H9 (cell line): ENCODE results near the gene PACC1. TPM values are rescaled to one million over a fixed set of nuclear protein-coding genes. Genes with fewer than 3 reads are reported as not detected.

Source experiments
- DNase-seq: peaks from one replicate; pipeline ENCODE4 v3.0.0-alpha.2; 2017
- H2AFZ ChIP-seq: one replicate; pipeline ENCODE4 v1.6.1; 2013; ENCODE audit warnings: mild to moderate bottlenecking, low read length, control low read depth, moderate library complexity
- H2AK5ac ChIP-seq: 2 replicates; pipeline ENCODE4 v1.6.1; 2013; ENCODE audit warnings: low read length, control low read depth, mixed read lengths; ENCODE audit not compliant: insufficient read length
- H2BK120ac ChIP-seq: one replicate; pipeline ENCODE4 v1.6.1; 2013; ENCODE audit warnings: low read depth, mild to moderate bottlenecking, low read length, control low read depth, inconsistent platforms; ENCODE audit not compliant: poor library complexity, severe bottlenecking
- H2BK12ac ChIP-seq: 2 replicates; pipeline ENCODE4 v1.6.1; 2013; ENCODE audit warnings: low read length, control low read depth, mixed read lengths, low read depth; ENCODE audit not compliant: insufficient read length
- H2BK15ac ChIP-seq: 2 replicates; pipeline ENCODE4 v1.6.1; 2013; ENCODE audit warnings: low read depth, low read length, control low read depth
- H2BK20ac ChIP-seq: one replicate; pipeline ENCODE4 v1.6.1; 2013; ENCODE audit warnings: low read depth, mild to moderate bottlenecking, low read length, control low read depth, inconsistent platforms; ENCODE audit not compliant: poor library complexity, severe bottlenecking
- H2BK5ac ChIP-seq: 2 replicates; pipeline ENCODE4 v1.6.1; 2013; ENCODE audit warnings: low read length, control low read depth, mixed read lengths; ENCODE audit not compliant: insufficient read length
- H3K14ac ChIP-seq: 2 replicates; pipeline ENCODE4 v1.6.1; 2013; ENCODE audit warnings: low read length, control low read depth; ENCODE audit not compliant: insufficient read depth
- H3K18ac ChIP-seq: 2 replicates; pipeline ENCODE4 v1.6.1; 2013; ENCODE audit warnings: low read depth, mild to moderate bottlenecking, mixed read lengths, low read length, control low read depth; ENCODE audit not compliant: insufficient read length
- H3K23ac ChIP-seq: 2 replicates; pipeline ENCODE4 v1.6.1; 2013; ENCODE audit warnings: low read length, control low read depth, mixed read lengths, low read depth; ENCODE audit not compliant: insufficient read length
- H3K23me2 ChIP-seq: 2 replicates; pipeline ENCODE4 v1.6.1; 2013; ENCODE audit warnings: low read depth, mild to moderate bottlenecking, mixed read lengths, low read length, control low read depth; ENCODE audit not compliant: insufficient read length, poor library complexity, severe bottlenecking
- H3K27ac ChIP-seq: 2 replicates; pipeline ENCODE4 v1.5.1; 2013; ENCODE audit warnings: low read length, control low read depth, mixed read lengths, low read depth; ENCODE audit not compliant: insufficient read length
- H3K27me3 ChIP-seq: 2 replicates; pipeline ENCODE4 v1.6.1; 2013; ENCODE audit warnings: low read length, control low read depth, inconsistent platforms; ENCODE audit not compliant: insufficient read depth
- H3K4ac ChIP-seq: 2 replicates; pipeline ENCODE4 v1.6.1; 2013; ENCODE audit warnings: low read depth, mild to moderate bottlenecking, control low read depth, inconsistent platforms, low read length, moderate library complexity
- H3K4me1 ChIP-seq: 2 replicates; pipeline ENCODE4 v1.6.1; 2013; ENCODE audit warnings: low read length, control low read depth, inconsistent platforms; ENCODE audit not compliant: insufficient read depth
- H3K4me2 ChIP-seq: 2 replicates; pipeline ENCODE4 v1.6.1; 2013; ENCODE audit warnings: low read length, control low read depth, mixed read lengths; ENCODE audit not compliant: insufficient read length, insufficient read depth
- H3K56ac ChIP-seq: 2 replicates; pipeline ENCODE4 v1.6.1; 2013; ENCODE audit warnings: low read depth, mild to moderate bottlenecking, mixed read lengths, low read length, control low read depth; ENCODE audit not compliant: insufficient read length
- H3K79me1 ChIP-seq: 2 replicates; pipeline ENCODE4 v1.6.1; 2013; ENCODE audit warnings: low read depth, mild to moderate bottlenecking, moderate library complexity, low read length, control low read depth, inconsistent platforms; ENCODE audit not compliant: insufficient read depth, poor library complexity, severe bottlenecking
- H3K79me2 ChIP-seq: 2 replicates; pipeline ENCODE4 v1.6.1; 2013; ENCODE audit warnings: low read length, control low read depth, inconsistent platforms; ENCODE audit not compliant: insufficient read depth
- H3K9ac ChIP-seq: 2 replicates; pipeline ENCODE4 v1.6.1; 2013; ENCODE audit warnings: low read length, control low read depth, mixed read lengths; ENCODE audit not compliant: insufficient read length; ENCODE audit errors: extremely low read depth
- H3K9me3 ChIP-seq: one replicate; pipeline ENCODE4 v1.6.1; 2013; ENCODE audit warnings: low read depth, low read length, inconsistent platforms; ENCODE audit not compliant: control insufficient read depth
- H3T11ph ChIP-seq: one replicate; pipeline ENCODE4 v1.6.1; 2013; ENCODE audit warnings: mild to moderate bottlenecking, low read length, control low read depth, inconsistent platforms
- H4K20me1 ChIP-seq: one replicate; pipeline ENCODE4 v1.6.1; 2013; ENCODE audit not compliant: control insufficient read depth, insufficient read length, insufficient read depth
- H4K5ac ChIP-seq: 2 replicates; pipeline ENCODE4 v1.6.1; 2013; ENCODE audit warnings: low read depth, mild to moderate bottlenecking, mixed read lengths, low read length, control low read depth; ENCODE audit not compliant: insufficient read length
- H4K8ac ChIP-seq: replicated peaks from 2 replicates; pipeline ENCODE4 v1.6.1; 2013; ENCODE audit warnings: low read length, control low read depth, mixed read lengths, low read depth; ENCODE audit not compliant: insufficient read length
- H4K91ac ChIP-seq: 2 replicates; pipeline ENCODE4 v1.6.1; 2013; ENCODE audit warnings: low read depth, mild to moderate bottlenecking, moderate library complexity, mixed read lengths, low read length, control low read depth; ENCODE audit not compliant: insufficient read length
- H3K27ac Mint-ChIP-seq, 3 experiments: 2 replicates in 2 of 3; 3 replicates in 1 of 3; pipeline ENCODE4 v1.8.0; 2020 to 2021; ENCODE audit warnings: mixed read lengths in 3 of 3, mild to moderate bottlenecking in 1 of 3, moderate library complexity in 1 of 3
- H3K27me3 Mint-ChIP-seq: 2 replicates; pipeline ENCODE4 v1.8.0; 2021; ENCODE audit warnings: low read depth, mild to moderate bottlenecking, moderate library complexity, mixed read lengths
- H3K36me3 Mint-ChIP-seq, 3 experiments: 2 replicates in 2 of 3; 3 replicates in 1 of 3; pipeline ENCODE4 v1.8.0; 2020 to 2021; ENCODE audit warnings: low read depth in 3 of 3, mixed read lengths in 3 of 3; ENCODE audit not compliant: insufficient read depth in 1 of 3
- H3K4me1 Mint-ChIP-seq, 2 experiments: 2 replicates each; pipeline ENCODE4 v1.8.0; 2020; ENCODE audit warnings: mixed read lengths in 2 of 2
- H3K4me3 Mint-ChIP-seq, 2 experiments: 2 replicates in 1 of 2; 3 replicates in 1 of 2; pipeline ENCODE4 v1.8.0; 2020 to 2021; ENCODE audit warnings: mild to moderate bottlenecking in 2 of 2, mixed read lengths in 2 of 2, moderate library complexity in 1 of 2
- H3K9me3 Mint-ChIP-seq, 2 experiments: 2 replicates in 1 of 2; 3 replicates in 1 of 2; pipeline ENCODE4 v1.8.0; 2020; ENCODE audit warnings: mild to moderate bottlenecking in 2 of 2, mixed read lengths in 2 of 2, moderate library complexity in 1 of 2
- WGBS: extraction: QIAGEN DNeasy Blood & Tissue Kit; methylation state at CpG from one replicate; pipeline ENCODE4 v1.1.7; 2013; ENCODE audit warnings: missing lambda C conversion rate, low lambda C conversion rate, mixed read lengths; ENCODE audit not compliant: insufficient read length; ENCODE audit errors: extremely low coverage; 5-methylcytosine and 5-hydroxymethylcytosine counted together
- long read RNA-seq: library from polyadenylated mRNA; unstranded; transcript quantifications from one replicate; pipeline ENCODE4 v2.0.0, GENCODE V29; 2020
- total RNA-seq: library from RNA; stranded (reverse); gene quantifications from 2 replicates; pipeline ENCODE4 v1.2.1, GENCODE V29; 2021
- TF ChIP-seq, protein P1 (sequence below): fragments of 200-600 bp; sonication (generic); conservative IDR thresholded peaks from 3 replicates; pipeline ENCODE4 v1.8.0; 2021; ENCODE audit warnings: antibody characterized with exemption, mild to moderate bottlenecking

Gene PACC1
- total RNA-seq, result 10.9 and 12.7 TPM in 2 replicates
- long read RNA-seq, transcript TMEM206-201 (8 exons, 2,475 nt), result major isoform, 111 of 171 reads
- long read RNA-seq, partial matches to known transcripts, result 7 of 171 reads
- long read RNA-seq, other reads (novel, unspliced or antisense), result 52 of 171 reads

DNA sequence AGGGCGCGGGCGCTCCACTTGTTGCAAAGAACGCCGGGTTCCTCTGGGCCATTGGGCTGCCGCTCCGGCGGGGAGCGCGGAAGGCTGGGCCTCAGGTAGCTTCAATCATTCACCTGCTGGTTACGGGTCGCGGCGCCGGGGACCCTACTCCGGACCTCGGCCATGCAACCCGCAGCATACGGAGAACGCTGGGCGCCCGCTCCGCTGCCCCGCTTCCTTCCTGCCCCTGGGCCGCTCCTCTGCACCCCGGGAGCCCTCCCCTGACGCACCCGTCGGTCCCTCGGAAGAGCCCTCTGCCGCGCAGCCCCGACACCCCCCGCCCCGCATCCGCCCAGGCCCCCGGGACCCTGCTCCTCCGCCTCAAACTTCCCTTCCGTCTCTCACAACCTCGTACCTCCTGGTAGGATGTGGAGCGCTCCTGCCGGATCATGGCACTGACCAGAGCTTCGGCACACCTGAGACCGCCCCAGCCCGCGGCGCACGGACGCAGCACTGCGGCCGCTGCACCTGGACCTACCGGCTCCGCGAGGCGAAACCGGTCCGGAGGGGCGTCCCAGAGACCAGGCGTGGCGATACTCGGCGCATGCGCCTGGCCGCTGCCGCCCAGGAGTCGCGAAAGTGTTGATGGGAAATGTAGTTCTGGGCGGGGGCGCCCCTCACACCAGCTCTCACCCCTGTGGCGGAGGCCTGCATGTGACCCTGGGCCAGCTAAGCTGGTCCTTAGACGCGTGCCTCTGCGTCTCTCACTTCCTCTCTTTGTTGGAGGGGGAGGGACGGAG lies at the start of gene PACC1:
TSS of gene PACC1 (minus strand) at position 559 of the 779 bp plus-strand sequence. CDS start at position 430, 129 bp downstream.
- Mint-ChIP-seq H3K9me3 (no peaks in the 10 kb centered on the region), H3K27ac (peak within 1 kb of the TSS; percentile 50 to 96 (median 89); a peak in 6 of 7 replicates), H3K27me3 (peaks cover 9% of the 10 kb centered on the region), H3K36me3 (peaks cover 22 to 32% (median 28%) of the 10 kb centered on the region in 3 experiments), H3K4me1 (peaks cover 25 to 31% of the 10 kb centered on the region in 2 experiments), H3K4me3 (peak within 1 kb of the TSS; percentile 93 to 95)
- Histone ChIP-seq H3K9me3 (no peaks in the 10 kb centered on the region), H2BK15ac (no peak within 1 kb of the TSS), H3K27me3 (no peaks in the 10 kb centered on the region), H2BK12ac (no peak within 1 kb of the TSS), H3K23me2 (peaks cover 6% of the 10 kb centered on the region), H3K9ac (peak within 1 kb of the TSS; percentile 24), H3K4ac (no peak within 1 kb of the TSS), H4K20me1 (no peaks in the 10 kb centered on the region), H3K4me2 (peak within 1 kb of the TSS; percentile 87), H2BK5ac (no peak within 1 kb of the TSS), H3K79me2 (peaks cover 4% of the 10 kb centered on the region; the same call in 1 of the 2 replicates), H2AK5ac (no peak within 1 kb of the TSS), H4K5ac (no peak within 1 kb of the TSS), H3K4me1 (no peaks in the 10 kb centered on the region; the same call in 1 of the 2 replicates), H2BK120ac (no peak within 1 kb of the TSS), H3K56ac (no peak within 1 kb of the TSS), H4K8ac (no peak within 1 kb of the TSS), H3K14ac (peak within 1 kb of the TSS; percentile 9; the same call in 1 of the 2 replicates), H2BK20ac (no peak within 1 kb of the TSS), H3K27ac (no peak within 1 kb of the TSS), H2AFZ (no peak within 1 kb of the TSS), H3K23ac (no peak within 1 kb of the TSS), H3T11ph (no peak within 1 kb of the TSS), H4K91ac (no peak within 1 kb of the TSS), H3K18ac (no peak within 1 kb of the TSS), H3K79me1 (no peaks in the 10 kb centered on the region)
- no CpG with 5 or more reads among the region's 74 CpGs for WGBS
- TF ChIP-seq, protein P1, sequence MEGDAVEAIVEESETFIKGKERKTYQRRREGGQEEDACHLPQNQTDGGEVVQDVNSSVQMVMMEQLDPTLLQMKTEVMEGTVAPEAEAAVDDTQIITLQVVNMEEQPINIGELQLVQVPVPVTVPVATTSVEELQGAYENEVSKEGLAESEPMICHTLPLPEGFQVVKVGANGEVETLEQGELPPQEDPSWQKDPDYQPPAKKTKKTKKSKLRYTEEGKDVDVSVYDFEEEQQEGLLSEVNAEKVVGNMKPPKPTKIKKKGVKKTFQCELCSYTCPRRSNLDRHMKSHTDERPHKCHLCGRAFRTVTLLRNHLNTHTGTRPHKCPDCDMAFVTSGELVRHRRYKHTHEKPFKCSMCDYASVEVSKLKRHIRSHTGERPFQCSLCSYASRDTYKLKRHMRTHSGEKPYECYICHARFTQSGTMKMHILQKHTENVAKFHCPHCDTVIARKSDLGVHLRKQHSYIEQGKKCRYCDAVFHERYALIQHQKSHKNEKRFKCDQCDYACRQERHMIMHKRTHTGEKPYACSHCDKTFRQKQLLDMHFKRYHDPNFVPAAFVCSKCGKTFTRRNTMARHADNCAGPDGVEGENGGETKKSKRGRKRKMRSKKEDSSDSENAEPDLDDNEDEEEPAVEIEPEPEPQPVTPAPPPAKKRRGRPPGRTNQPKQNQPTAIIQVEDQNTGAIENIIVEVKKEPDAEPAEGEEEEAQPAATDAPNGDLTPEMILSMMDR, result 0 out of 3 replicates have a peak, but pooled peaks have one; percentile 10
- peak; percentile 98 for DNase-seq
